Smooth muscle cell (in vitro differentiated cells): ENCODE results near the gene TVP23B. TPM values are rescaled to one million over a fixed set of nuclear protein-coding genes. Genes with fewer than 3 reads are reported as not detected.

Experiments
- DNase-seq: peaks from one replicate; lab custom pipeline; 2025; ENCODE audit not compliant: unreplicated experiment; lab: John Stamatoyannopoulos, UW
- H2AFZ ChIP-seq: fragments of 200-600 bp; sonication (generic); 2 replicates; pipeline ENCODE4 v1.6.0; 2016; ENCODE audit warnings: antibody characterized with exemption, low read depth, mild to moderate bottlenecking
- H3F3A ChIP-seq: fragments of 200-600 bp; sonication (generic); 2 replicates; pipeline ENCODE4 v1.6.0; 2017; ENCODE audit warnings: antibody characterized with exemption, low read depth
- H3K27ac ChIP-seq: fragments of 200-600 bp; sonication (generic); 2 replicates; pipeline ENCODE4 v1.5.1; 2016; ENCODE audit warnings: low read depth, mild to moderate bottlenecking
- H3K27me3 ChIP-seq: fragments of 200-600 bp; sonication (generic); 2 replicates; pipeline ENCODE4 v1.6.1; 2016; ENCODE audit warnings: low read depth, mild to moderate bottlenecking
- H3K36me3 ChIP-seq: fragments of 200-600 bp; sonication (generic); 2 replicates; pipeline ENCODE4 v1.5.1; 2016; ENCODE audit warnings: low read depth
- H3K4me1 ChIP-seq: fragments of 200-600 bp; sonication (generic); 2 replicates; pipeline ENCODE4 v1.5.1; 2016; ENCODE audit warnings: low read depth
- H3K4me2 ChIP-seq: fragments of 200-600 bp; sonication (generic); 2 replicates; pipeline ENCODE4 v1.6.0; 2016; ENCODE audit warnings: mild to moderate bottlenecking
- H3K4me3 ChIP-seq: fragments of 200-600 bp; sonication (generic); 2 replicates; pipeline ENCODE4 v1.5.1; 2016; ENCODE audit warnings: mild to moderate bottlenecking
- H3K79me2 ChIP-seq: fragments of 200-600 bp; sonication (generic); 2 replicates; pipeline ENCODE4 v1.6.0; 2016; ENCODE audit warnings: low read depth, mild to moderate bottlenecking
- H3K9ac ChIP-seq: fragments of 200-600 bp; sonication (generic); 2 replicates; pipeline ENCODE4 v1.6.0; 2016; ENCODE audit warnings: low read depth
- H3K9me3 ChIP-seq: fragments of 200-600 bp; sonication (generic); replicated peaks from 2 replicates; pipeline ENCODE4 v1.5.1; 2016; ENCODE audit warnings: low read depth
- H4K20me1 ChIP-seq: fragments of 200-600 bp; sonication (generic); 2 replicates; pipeline ENCODE4 v1.6.0; 2016; ENCODE audit warnings: low read depth
- CTCF ChIP-seq: fragments of 200-600 bp; sonication (generic); IDR thresholded peaks from 2 replicates; pipeline ENCODE4 v1.5.1; 2017; ENCODE audit warnings: borderline replicate concordance, mild to moderate bottlenecking, antibody characterized with exemption; ENCODE audit not compliant: insufficient read depth, poor library complexity, severe bottlenecking
- WGBS: methylation state at CpG from one replicate; pipeline ENCODE4 v1.1.7; 2016; ENCODE audit warnings: low lambda C conversion rate; 5-methylcytosine and 5-hydroxymethylcytosine counted together
- polyA plus RNA-seq: library from polyadenylated mRNA; unstranded; fragments of >200 nt; fragmentation: Nextera tagmentation; extraction: Ambion mirVana; gene quantifications from 2 replicates; pipeline ENCODE4 v1.2.1, GENCODE V29; 2016
- total RNA-seq: library from RNA; depleted of rRNA; stranded (reverse); fragments of >200 nt; gene quantifications from 2 replicates; pipeline ENCODE4 v1.2.3, GENCODE V29; 2014

TVP23B gene
- total and polyA plus RNA-seq, 2 experiments from 2014 or later = 80.0 to 102 TPM

DNA sequence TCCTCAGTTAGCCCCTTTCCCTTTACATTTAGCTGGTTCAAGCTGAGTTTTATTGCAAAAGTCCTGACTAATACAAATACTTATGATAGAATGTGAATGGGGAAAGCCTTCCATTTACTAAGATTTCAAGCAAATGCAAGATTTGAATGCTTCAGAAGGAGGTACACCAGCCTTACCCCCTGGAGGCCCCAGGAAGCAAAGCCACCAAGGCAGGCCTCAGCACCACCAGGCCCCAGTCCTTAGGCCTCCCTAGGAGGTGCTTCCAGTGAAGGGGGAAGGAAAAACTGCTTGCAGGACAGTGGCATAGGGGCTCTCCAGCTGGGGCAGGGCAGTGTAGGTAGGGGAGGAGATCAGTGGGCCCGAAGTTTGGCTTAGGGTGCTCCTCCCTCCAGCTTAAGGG is 69.7 kb downstream of the TVP23B start:
- TF ChIP-seq CTCF = no peak
- Histone ChIP-seq H4K20me1 (no peaks in the 10 kb centered on the region), H3K4me1 (no peaks in the 10 kb centered on the region), H3K27ac (peak overlapping the region; percentile 63), H3K27me3 (no peaks in the 10 kb centered on the region), H3K9ac (no peak overlapping the region), H3K79me2 (no peaks in the 10 kb centered on the region), H2AFZ (no peak overlapping the region), H3K4me3 (no peak overlapping the region), H3K36me3 (no peaks in the 10 kb centered on the region), H3F3A (no peaks in the 10 kb centered on the region), H3K9me3 (no peaks in the 10 kb centered on the region), H3K4me2 (no peak overlapping the region)
- no peak for DNase-seq
- 70% methylated on average over 1 of the region's 1 CpG for WGBS

DNA sequence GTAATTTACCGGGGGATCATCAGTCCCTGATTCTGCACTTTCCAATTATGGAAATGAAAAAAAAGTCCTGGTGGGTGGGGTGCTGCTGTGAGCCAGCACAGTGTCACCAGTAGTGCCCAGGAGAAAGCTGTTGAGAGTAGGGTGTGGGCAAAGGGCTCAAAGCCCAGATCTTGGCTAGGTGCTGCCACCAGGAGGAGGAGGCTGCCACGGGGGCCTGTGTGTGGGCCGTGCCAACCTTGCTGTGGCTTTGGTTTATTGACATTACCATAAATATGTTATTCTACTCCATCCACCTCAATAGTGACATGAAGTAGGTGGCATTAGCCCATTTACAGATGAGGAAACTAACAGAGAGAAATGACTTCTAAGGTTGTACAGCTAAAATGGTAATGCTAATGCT is 70.2 kb downstream of the TVP23B start:
- no peaks in the 10 kb centered on the region for H3K27me3 ChIP-seq
- TF ChIP-seq CTCF = no peak
- H3K27ac ChIP-seq = no peak overlapping the region

GRCh38 chr17:18854956-18855355 is 74.0 kb downstream of the TVP23B start:
- no peak for TF ChIP-seq CTCF
- peaks cover 8% of the 10 kb centered on the region for H3K4me1 ChIP-seq
- H3K27ac ChIP-seq = no peak overlapping the region
- H3F3A ChIP-seq = no peaks in the 10 kb centered on the region
- H3K4me2 ChIP-seq = peak overlapping the region; percentile 92
- H3K27me3 ChIP-seq = no peaks in the 10 kb centered on the region
- no peak overlapping the region for H2AFZ ChIP-seq
- H4K20me1 ChIP-seq = no peaks in the 10 kb centered on the region
- no peaks in the 10 kb centered on the region for H3K36me3 ChIP-seq
- DNase-seq = no peak
- WGBS = 97% methylated on average over 7 of the region's 7 CpGs
- peaks cover 8% of the 10 kb centered on the region for H3K79me2 ChIP-seq
- no peak overlapping the region for H3K9ac ChIP-seq
- H3K9me3 ChIP-seq = no peaks in the 10 kb centered on the region
- no peak overlapping the region for H3K4me3 ChIP-seq

More for the DNA sequence above, 70.2 kb downstream of the TVP23B start:
- 95% methylated on average over 3 of the region's 3 CpGs for WGBS
- Histone ChIP-seq H4K20me1 (no peaks in the 10 kb centered on the region), H3K4me1 (no peaks in the 10 kb centered on the region), H2AFZ (no peak overlapping the region), H3K79me2 (no peaks in the 10 kb centered on the region), H3K4me3 (no peak overlapping the region), H3K4me2 (no peak overlapping the region), H3K9ac (no peak overlapping the region), H3K36me3 (no peaks in the 10 kb centered on the region), H3K9me3 (no peaks in the 10 kb centered on the region), H3F3A (no peaks in the 10 kb centered on the region)
- DNase-seq = no peak

DNA sequence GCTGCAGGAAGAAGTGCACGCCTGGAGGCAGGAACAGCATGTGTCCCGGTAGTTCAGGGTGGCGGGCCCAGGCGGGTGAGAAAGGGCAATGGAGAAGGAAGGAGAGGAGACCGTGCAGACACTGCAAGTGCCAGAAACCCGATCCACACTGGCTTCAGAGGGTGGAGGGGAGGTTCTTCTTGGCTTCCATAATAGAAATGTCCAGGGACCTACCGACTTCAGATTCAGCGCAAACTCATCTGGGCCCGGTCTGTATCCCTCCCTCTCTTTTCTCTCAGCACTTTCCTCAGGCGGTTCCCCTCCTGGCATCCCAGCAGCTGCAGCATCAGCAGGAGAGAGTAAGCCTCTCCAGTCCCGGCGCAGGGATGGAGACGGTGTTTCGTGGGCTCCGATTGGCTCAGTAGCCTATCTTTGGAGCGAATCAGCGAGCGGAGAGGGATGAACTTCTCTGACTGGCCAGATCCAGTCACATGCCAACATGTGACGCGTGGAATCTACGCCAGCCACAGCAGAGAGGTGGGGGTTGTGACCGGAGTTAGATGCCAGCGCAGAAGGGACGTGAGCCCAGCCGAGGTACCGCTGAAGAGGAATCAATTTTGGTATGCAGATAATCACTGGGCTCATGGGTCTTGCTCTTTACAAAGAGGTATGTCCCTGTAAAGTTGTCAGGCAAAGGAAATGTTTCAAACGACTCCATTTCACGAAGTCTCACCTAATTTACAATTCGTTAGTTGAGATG is 75.0 kb downstream of the TVP23B start:
- Histone ChIP-seq H3K9ac (peak overlapping the region; percentile 63), H3F3A (no peaks in the 10 kb centered on the region), H3K36me3 (no peaks in the 10 kb centered on the region), H2AFZ (peak overlapping the region; percentile 91), H3K9me3 (no peaks in the 10 kb centered on the region), H3K79me2 (peaks cover 15% of the 10 kb centered on the region), H3K27me3 (no peaks in the 10 kb centered on the region), H3K4me3 (peak overlapping the region; percentile 63), H3K27ac (peak overlapping the region; percentile 73), H3K4me2 (peak overlapping the region; percentile 92), H4K20me1 (no peaks in the 10 kb centered on the region), H3K4me1 (peaks cover 8% of the 10 kb centered on the region)
- TF ChIP-seq CTCF = no peak
- WGBS = 2% methylated on average over 29 of the region's 29 CpGs
- peak; percentile 60 for DNase-seq
